Activated CD4-positive, alpha-beta T cell treated with anti-CD3 and anti-CD28 coated beads for 48 hours (primary cell): ENCODE results near the gene IQGAP3.

ENCODE experiments used
- DNase-seq: peaks from one replicate; pipeline ENCODE4 v3.0.0-alpha.2; 2020

Gene IQGAP3

GRCh38 chr1:156508955-156509234, 63.5 kb downstream of the IQGAP3 start:
- no peak for DNase-seq

GRCh38 chr1:156508205-156508954, 64.0 kb downstream of the IQGAP3 start:
- no peak for DNase-seq

GRCh38 chr1:156506450-156506849, 65.9 kb downstream of the IQGAP3 start:
- DNase-seq, result no peak

- DNase-seq, result no peak
These were observed 66.6 kb downstream of the IQGAP3 start for GRCh38 chr1:156505679-156506298.

GRCh38 chr1:156504821-156505678, 67.3 kb downstream of the IQGAP3 start:
- peak; percentile 98 for DNase-seq

- DNase-seq, result peak; percentile 55
These were observed 67.9 kb downstream of the IQGAP3 start for GRCh38 chr1:156504438-156504813.

GRCh38 chr1:156503698-156504437, 68.5 kb downstream of the IQGAP3 start:
- no peak for DNase-seq

GRCh38 chr1:156502894-156503697, 69.3 kb downstream of the IQGAP3 start:
- DNase-seq, result no peak

GRCh38 chr1:156502391-156502893, 69.9 kb downstream of the IQGAP3 start:
- no peak for DNase-seq

- DNase-seq, result peak; percentile 94
These were observed 71.4 kb downstream of the IQGAP3 start for GRCh38 chr1:156500793-156501506.

GRCh38 chr1:156500543-156500792, 71.9 kb downstream of the IQGAP3 start, which contains the start of gene MEF2D:
TSS of gene MEF2D (minus strand) at chr1:156500775. CDS start at chr1:156483292, 17,483 bp downstream.
- DNase-seq, result no peak

- DNase-seq, result peak; percentile 49
These were observed 72.4 kb downstream of the IQGAP3 start for GRCh38 chr1:156499842-156500542.

GRCh38 chr1:156499194-156499841, 73.0 kb downstream of the IQGAP3 start:
- DNase-seq, result no peak

GRCh38 chr1:156498432-156499193, 73.8 kb downstream of the IQGAP3 start:
- DNase-seq, result no peak

GRCh38 chr1:156497743-156498431, 74.5 kb downstream of the IQGAP3 start:
- DNase-seq, result no peak

- no peak for DNase-seq
These were observed 75.2 kb downstream of the IQGAP3 start for GRCh38 chr1:156497078-156497742.

- peak; percentile 32 for DNase-seq
These were observed 76.1 kb downstream of the IQGAP3 start for GRCh38 chr1:156496211-156496761.
